Fibroblast of skin of right quadriceps (primary cell): Measurements from ENCODE around the gene THBS1.
A peak's percentile ranks its signal among the peaks of the same experiment; 100 is the strongest.

Experiments used
- DNase-seq: peaks from one replicate; pipeline ENCODE4 v3.0.0-alpha.2; 2013

THBS1 gene

GRCh38 chr15:39609166-39609916 is 28.5 kb downstream of the THBS1 start:
- DNase-seq: no peak

GRCh38 chr15:39610665-39611064 is 29.8 kb downstream of the THBS1 start:
- DNase-seq: no peak

GRCh38 chr15:39613271-39613670 is 32.4 kb downstream of the THBS1 start:
- DNase-seq: no peak

- DNase-seq: no peak
Observed at GRCh38 chr15:39613861-39614260, 33.0 kb downstream of the THBS1 start.

- no peak for DNase-seq
Observed at GRCh38 chr15:39616731-39617455, 36.0 kb downstream of the THBS1 start.

- no peak for DNase-seq
Observed at GRCh38 chr15:39618063-39618823, 37.4 kb downstream of the THBS1 start.

- DNase-seq: no peak
Observed at GRCh38 chr15:39621210-39621609, 40.3 kb downstream of the THBS1 start.

GRCh38 chr15:39621976-39622375 is 41.1 kb downstream of the THBS1 start:
- DNase-seq: no peak

- no peak for DNase-seq
Observed at GRCh38 chr15:39622660-39623516, 42.0 kb downstream of the THBS1 start.

GRCh38 chr15:39623529-39623931 is 42.7 kb downstream of the THBS1 start:
- DNase-seq: no peak

GRCh38 chr15:39624806-39625205 is 43.9 kb downstream of the THBS1 start:
- DNase-seq: peak; percentile 82

GRCh38 chr15:39625451-39625850 is 44.6 kb downstream of the THBS1 start:
- no peak for DNase-seq

- DNase-seq: peak; percentile 40
Observed at GRCh38 chr15:39625856-39626255, 45.0 kb downstream of the THBS1 start.

- no peak for DNase-seq
Observed at GRCh38 chr15:39627451-39628143, 46.7 kb downstream of the THBS1 start.

GRCh38 chr15:39628144-39628508 is 47.2 kb downstream of the THBS1 start:
- DNase-seq: no peak

- no peak for DNase-seq
Observed at GRCh38 chr15:39628546-39629257, 47.8 kb downstream of the THBS1 start.

- peak; percentile 14 for DNase-seq
Observed at GRCh38 chr15:39629371-39629770, 48.5 kb downstream of the THBS1 start.

GRCh38 chr15:39629906-39630305 is 49.0 kb downstream of the THBS1 start:
- no peak for DNase-seq

- peak; percentile 44 for DNase-seq
Observed at GRCh38 chr15:39631357-39631756, 50.5 kb downstream of the THBS1 start.

GRCh38 chr15:39638041-39638440 is 57.2 kb downstream of the THBS1 start:
- no peak for DNase-seq

GRCh38 chr15:39639037-39639436 is 58.2 kb downstream of the THBS1 start:
- DNase-seq: no peak
